Liver (tissue), 9 donors: ENCODE measurements around the gene DACH1. TPM values are rescaled to one million over a fixed set of nuclear protein-coding genes. Genes with fewer than 3 reads are reported as not detected.

Source experiments
- DNase-seq: peaks from one replicate; pipeline ENCODE4 v3.0.0-alpha.2; 2017; ENCODE audit warnings: low spot score
- H3K27ac ChIP-seq, 2 donors: one replicate each; pipeline ENCODE4 v1.7.0; 2013; ENCODE audit warnings: inconsistent platforms in 2 of 2, low read length in 2 of 2, control low read depth in 1 of 2, low read depth in 1 of 2, mild to moderate bottlenecking in 1 of 2
- H3K27me3 ChIP-seq, 4 donors: one replicate each; pipeline versions ENCODE4 v1.6.1 to v1.7.0; 2013; ENCODE audit warnings: low read length in 3 of 4, inconsistent platforms in 1 of 4, mild to moderate bottlenecking in 1 of 4, moderate library complexity in 1 of 4; ENCODE audit not compliant: control insufficient read depth in 4 of 4, insufficient read depth in 4 of 4
- H3K36me3 ChIP-seq, 4 donors: one replicate each; pipeline versions ENCODE4 v1.6.1 to v1.7.0; 2013; ENCODE audit warnings: low read length in 3 of 4, mild to moderate bottlenecking in 3 of 4, low read depth in 1 of 4, moderate library complexity in 1 of 4; ENCODE audit not compliant: control insufficient read depth in 4 of 4, insufficient read depth in 3 of 4
- H3K4me1 ChIP-seq, 4 donors: one replicate each; pipeline versions ENCODE4 v1.6.1 to v1.7.0; 2013; ENCODE audit warnings: low read length in 3 of 4, mild to moderate bottlenecking in 3 of 4, moderate library complexity in 1 of 4; ENCODE audit not compliant: control insufficient read depth in 4 of 4, insufficient read depth in 4 of 4
- H3K4me3 ChIP-seq, 3 donors: one replicate each; pipeline versions ENCODE4 v1.6.1 to v1.7.0; 2013; ENCODE audit warnings: low read length in 3 of 3, control low read depth in 1 of 3, low read depth in 1 of 3, mild to moderate bottlenecking in 1 of 3
- H3K9ac ChIP-seq, 2 donors: one replicate each; pipeline ENCODE4 v1.7.0; 2013; ENCODE audit warnings: low read length in 2 of 2, mild to moderate bottlenecking in 2 of 2, moderate library complexity in 2 of 2, control low read depth in 1 of 2, low read depth in 1 of 2
- H3K9me3 ChIP-seq, 4 donors: one replicate each; pipeline versions ENCODE4 v1.6.1 to v1.7.0; 2013; ENCODE audit warnings: low read length in 3 of 4; ENCODE audit not compliant: control insufficient read depth in 4 of 4
- EGR1 ChIP-seq, 2 donors: IDR thresholded peaks; 2 replicates each; pipeline ENCODE4 v1.6.1; 2016 to 2018; ENCODE audit warnings: antibody characterized with exemption in 2 of 2, low read depth in 2 of 2
- FOXA1 ChIP-seq: IDR thresholded peaks from 2 replicates; pipeline ENCODE4 v1.6.1; 2016; ENCODE audit warnings: antibody characterized with exemption
- FOXA2 ChIP-seq: IDR thresholded peaks from 2 replicates; pipeline ENCODE4 v1.6.1; 2016; ENCODE audit warnings: antibody characterized with exemption
- GABPA ChIP-seq, 2 donors: IDR thresholded peaks in 1 of 2; conservative IDR thresholded peaks in 1 of 2; 2 replicates each; pipeline ENCODE4 v1.6.1; 2016; ENCODE audit warnings: antibody characterized with exemption in 2 of 2, mild to moderate bottlenecking in 1 of 2, moderate library complexity in 1 of 2
- HNF4A ChIP-seq, 2 donors: conservative IDR thresholded peaks; 2 replicates each; pipeline ENCODE4 v1.6.1; 2016; ENCODE audit warnings: antibody characterized with exemption in 2 of 2, mild to moderate bottlenecking in 2 of 2
- HNF4G ChIP-seq: IDR thresholded peaks from 2 replicates; pipeline ENCODE4 v1.6.1; 2016; ENCODE audit warnings: antibody characterized with exemption
- JUND ChIP-seq, 2 donors: IDR thresholded peaks; 2 replicates each; pipeline ENCODE4 v1.6.1; 2016; ENCODE audit warnings: antibody characterized with exemption in 2 of 2
- NR2F2 ChIP-seq: IDR thresholded peaks from 2 replicates; pipeline ENCODE4 v1.6.1; 2016; ENCODE audit warnings: antibody characterized with exemption
- RAD21 ChIP-seq, 2 donors: IDR thresholded peaks; 2 replicates each; pipeline ENCODE4 v1.6.1; 2016; ENCODE audit warnings: antibody characterized with exemption in 2 of 2, mild to moderate bottlenecking in 2 of 2
- RXRA ChIP-seq, 2 donors: IDR thresholded peaks; 2 replicates each; pipeline ENCODE4 v1.6.1; 2017 to 2018; ENCODE audit warnings: antibody characterized with exemption in 2 of 2, mild to moderate bottlenecking in 1 of 2
- SP1 ChIP-seq: IDR thresholded peaks from 2 replicates; pipeline ENCODE4 v1.6.1; 2018; ENCODE audit warnings: antibody characterized with exemption, mild to moderate bottlenecking
- TAF1 ChIP-seq: conservative IDR thresholded peaks from 2 replicates; pipeline ENCODE4 v1.6.1; 2016; ENCODE audit warnings: antibody characterized with exemption, mild to moderate bottlenecking
- YY1 ChIP-seq: IDR thresholded peaks from 2 replicates; pipeline ENCODE4 v1.6.1; 2016; ENCODE audit warnings: antibody characterized with exemption, mild to moderate bottlenecking
- WGBS: extraction: QIAGEN DNeasy Blood & Tissue Kit; methylation state at CpG from one replicate; pipeline ENCODE4 v1.1.7; 2013; 5-methylcytosine and 5-hydroxymethylcytosine counted together
- polyA plus RNA-seq, 2 donors: library from polyadenylated mRNA; stranded (reverse) in 1 of 2; unstranded in 1 of 2; fragments of 200-250 nt in 1 of 2; fragments of >200 nt in 1 of 2; fragmentation: Nextera tagmentation in 1 of 2; extraction: Ambion mirVana in 1 of 2; gene quantifications; one replicate each; pipeline versions ENCODE4 v1.2.1 to v1.2.3, GENCODE V29; 2013 to 2015
- total RNA-seq, 2 donors: library from RNA; depleted of rRNA; stranded (reverse); fragments of >200 nt; gene quantifications; one replicate each; pipeline ENCODE4 v1.2.3, GENCODE V29; 2014
- TF ChIP-seq, protein P1 (sequence below): IDR thresholded peaks from 2 replicates; pipeline ENCODE4 v1.6.1; 2016; ENCODE audit warnings: antibody characterized with exemption
- TF ChIP-seq, protein P2 (sequence below): IDR thresholded peaks from 2 replicates; pipeline ENCODE4 v1.6.1; 2016; ENCODE audit warnings: antibody characterized with exemption
- TF ChIP-seq, protein P3 (sequence below): IDR thresholded peaks from 2 replicates; pipeline ENCODE4 v1.6.1; 2016; ENCODE audit warnings: antibody characterized with exemption
- TF ChIP-seq, protein P4 (sequence below): fragments of 150-350 bp; IDR thresholded peaks from 2 replicates; pipeline ENCODE4 v1.5.1; 2017; ENCODE audit warnings: improper control_type of control experiment, low read depth, low read length; ENCODE audit not compliant: missing input control
- TF ChIP-seq, protein P5 (sequence below): IDR thresholded peaks from 2 replicates; pipeline ENCODE4 v1.6.1; 2016; ENCODE audit warnings: antibody characterized with exemption, mild to moderate bottlenecking
- donor health status: healthy.
- donor health status: healthy.
- donor health status: healthy.
- donor health status: healthy.
- donor health status: healthy.

Gene DACH1
- total and polyA plus RNA-seq, 4 donors, result 0.28 to 1.9 (median 0.77) TPM

DNA sequence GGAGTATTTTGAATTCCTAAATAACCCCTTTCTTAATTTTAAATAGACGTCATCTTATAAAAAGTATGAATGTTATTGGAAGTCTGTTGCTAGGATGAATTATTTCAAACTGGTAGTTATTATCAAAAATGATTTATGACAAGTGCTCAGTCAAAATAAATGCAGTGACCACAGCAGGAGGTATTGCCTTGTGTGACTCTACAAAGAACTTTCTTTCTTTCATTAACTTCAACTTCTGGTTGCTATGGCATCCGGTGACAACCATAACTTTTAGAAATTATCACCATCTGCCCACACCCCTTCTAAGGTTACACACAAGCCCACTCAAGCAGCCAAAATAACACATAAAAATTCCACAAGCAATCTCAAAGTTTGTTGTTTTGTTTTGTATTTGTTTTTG, 189.9 kb downstream of the DACH1 start:
- Histone ChIP-seq H3K4me3 (no peak overlapping the region), H3K9me3 (no peaks in the 10 kb centered on the region), H3K4me1 (no peaks in the 10 kb centered on the region), H3K36me3 (no peaks in the 10 kb centered on the region), H3K27ac (no peak overlapping the region), H3K27me3 (no peaks in the 10 kb centered on the region), H3K9ac (no peak overlapping the region)
- no peak for DNase-seq
- 80% methylated on average over 2 of the region's 2 CpGs for WGBS
- no peak for TF ChIP-seq HNF4G
- TF ChIP-seq, protein P1, sequence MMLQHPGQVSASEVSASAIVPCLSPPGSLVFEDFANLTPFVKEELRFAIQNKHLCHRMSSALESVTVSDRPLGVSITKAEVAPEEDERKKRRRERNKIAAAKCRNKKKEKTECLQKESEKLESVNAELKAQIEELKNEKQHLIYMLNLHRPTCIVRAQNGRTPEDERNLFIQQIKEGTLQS, result no peak
- TF ChIP-seq, protein P2, sequence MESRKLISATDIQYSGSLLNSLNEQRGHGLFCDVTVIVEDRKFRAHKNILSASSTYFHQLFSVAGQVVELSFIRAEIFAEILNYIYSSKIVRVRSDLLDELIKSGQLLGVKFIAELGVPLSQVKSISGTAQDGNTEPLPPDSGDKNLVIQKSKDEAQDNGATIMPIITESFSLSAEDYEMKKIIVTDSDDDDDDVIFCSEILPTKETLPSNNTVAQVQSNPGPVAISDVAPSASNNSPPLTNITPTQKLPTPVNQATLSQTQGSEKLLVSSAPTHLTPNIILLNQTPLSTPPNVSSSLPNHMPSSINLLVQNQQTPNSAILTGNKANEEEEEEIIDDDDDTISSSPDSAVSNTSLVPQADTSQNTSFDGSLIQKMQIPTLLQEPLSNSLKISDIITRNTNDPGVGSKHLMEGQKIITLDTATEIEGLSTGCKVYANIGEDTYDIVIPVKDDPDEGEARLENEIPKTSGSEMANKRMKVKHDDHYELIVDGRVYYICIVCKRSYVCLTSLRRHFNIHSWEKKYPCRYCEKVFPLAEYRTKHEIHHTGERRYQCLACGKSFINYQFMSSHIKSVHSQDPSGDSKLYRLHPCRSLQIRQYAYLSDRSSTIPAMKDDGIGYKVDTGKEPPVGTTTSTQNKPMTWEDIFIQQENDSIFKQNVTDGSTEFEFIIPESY, result no peak
- no peak for TF ChIP-seq YY1
- TF ChIP-seq SP1, result no peak
- TF ChIP-seq, protein P3, sequence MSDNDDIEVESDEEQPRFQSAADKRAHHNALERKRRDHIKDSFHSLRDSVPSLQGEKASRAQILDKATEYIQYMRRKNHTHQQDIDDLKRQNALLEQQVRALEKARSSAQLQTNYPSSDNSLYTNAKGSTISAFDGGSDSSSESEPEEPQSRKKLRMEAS, result no peak
- TF ChIP-seq RXRA (IDR thresholded peaks at IDR 0.05), result no peak
- TF ChIP-seq TAF1, result no peak
- TF ChIP-seq, protein P4, sequence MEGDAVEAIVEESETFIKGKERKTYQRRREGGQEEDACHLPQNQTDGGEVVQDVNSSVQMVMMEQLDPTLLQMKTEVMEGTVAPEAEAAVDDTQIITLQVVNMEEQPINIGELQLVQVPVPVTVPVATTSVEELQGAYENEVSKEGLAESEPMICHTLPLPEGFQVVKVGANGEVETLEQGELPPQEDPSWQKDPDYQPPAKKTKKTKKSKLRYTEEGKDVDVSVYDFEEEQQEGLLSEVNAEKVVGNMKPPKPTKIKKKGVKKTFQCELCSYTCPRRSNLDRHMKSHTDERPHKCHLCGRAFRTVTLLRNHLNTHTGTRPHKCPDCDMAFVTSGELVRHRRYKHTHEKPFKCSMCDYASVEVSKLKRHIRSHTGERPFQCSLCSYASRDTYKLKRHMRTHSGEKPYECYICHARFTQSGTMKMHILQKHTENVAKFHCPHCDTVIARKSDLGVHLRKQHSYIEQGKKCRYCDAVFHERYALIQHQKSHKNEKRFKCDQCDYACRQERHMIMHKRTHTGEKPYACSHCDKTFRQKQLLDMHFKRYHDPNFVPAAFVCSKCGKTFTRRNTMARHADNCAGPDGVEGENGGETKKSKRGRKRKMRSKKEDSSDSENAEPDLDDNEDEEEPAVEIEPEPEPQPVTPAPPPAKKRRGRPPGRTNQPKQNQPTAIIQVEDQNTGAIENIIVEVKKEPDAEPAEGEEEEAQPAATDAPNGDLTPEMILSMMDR, result no peak
- TF ChIP-seq NR2F2, result no peak
- TF ChIP-seq GABPA (IDR thresholded peaks at IDR 0.05 in 1 of 2, conservative IDR thresholded peaks at IDR 0.05 in 1 of 2), result no peak
- TF ChIP-seq RAD21 (IDR thresholded peaks at IDR 0.05), result no peak
- TF ChIP-seq FOXA2, result no peak
- TF ChIP-seq JUND (IDR thresholded peaks at IDR 0.05), result no peak
- TF ChIP-seq HNF4A (conservative IDR thresholded peaks at IDR 0.05), result no peak
- TF ChIP-seq, protein P5, sequence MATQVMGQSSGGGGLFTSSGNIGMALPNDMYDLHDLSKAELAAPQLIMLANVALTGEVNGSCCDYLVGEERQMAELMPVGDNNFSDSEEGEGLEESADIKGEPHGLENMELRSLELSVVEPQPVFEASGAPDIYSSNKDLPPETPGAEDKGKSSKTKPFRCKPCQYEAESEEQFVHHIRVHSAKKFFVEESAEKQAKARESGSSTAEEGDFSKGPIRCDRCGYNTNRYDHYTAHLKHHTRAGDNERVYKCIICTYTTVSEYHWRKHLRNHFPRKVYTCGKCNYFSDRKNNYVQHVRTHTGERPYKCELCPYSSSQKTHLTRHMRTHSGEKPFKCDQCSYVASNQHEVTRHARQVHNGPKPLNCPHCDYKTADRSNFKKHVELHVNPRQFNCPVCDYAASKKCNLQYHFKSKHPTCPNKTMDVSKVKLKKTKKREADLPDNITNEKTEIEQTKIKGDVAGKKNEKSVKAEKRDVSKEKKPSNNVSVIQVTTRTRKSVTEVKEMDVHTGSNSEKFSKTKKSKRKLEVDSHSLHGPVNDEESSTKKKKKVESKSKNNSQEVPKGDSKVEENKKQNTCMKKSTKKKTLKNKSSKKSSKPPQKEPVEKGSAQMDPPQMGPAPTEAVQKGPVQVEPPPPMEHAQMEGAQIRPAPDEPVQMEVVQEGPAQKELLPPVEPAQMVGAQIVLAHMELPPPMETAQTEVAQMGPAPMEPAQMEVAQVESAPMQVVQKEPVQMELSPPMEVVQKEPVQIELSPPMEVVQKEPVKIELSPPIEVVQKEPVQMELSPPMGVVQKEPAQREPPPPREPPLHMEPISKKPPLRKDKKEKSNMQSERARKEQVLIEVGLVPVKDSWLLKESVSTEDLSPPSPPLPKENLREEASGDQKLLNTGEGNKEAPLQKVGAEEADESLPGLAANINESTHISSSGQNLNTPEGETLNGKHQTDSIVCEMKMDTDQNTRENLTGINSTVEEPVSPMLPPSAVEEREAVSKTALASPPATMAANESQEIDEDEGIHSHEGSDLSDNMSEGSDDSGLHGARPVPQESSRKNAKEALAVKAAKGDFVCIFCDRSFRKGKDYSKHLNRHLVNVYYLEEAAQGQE, result no peak
- TF ChIP-seq EGR1 (IDR thresholded peaks at IDR 0.05; ENCODE audit: low read depth in 2 of 2), result no peak
- no peak for TF ChIP-seq FOXA1
